Mucosa of stomach (tissue), 1 donor: Measurements from ENCODE around the gene ZSWIM8.
"Not testable (repeated sequence)": the region's sequence is repeated elsewhere in the genome, so short reads cannot be mapped to it uniquely, and the experiment has no call there.

Source experiments
- H3K27me3 ChIP-seq: one replicate; pipeline ENCODE4 v1.7.0; 2013; ENCODE audit warnings: mild to moderate bottlenecking, low read length; ENCODE audit not compliant: control insufficient read depth, insufficient read depth
- H3K36me3 ChIP-seq: one replicate; pipeline ENCODE4 v1.7.0; 2013; ENCODE audit warnings: low read length; ENCODE audit not compliant: control insufficient read depth, insufficient read depth
- H3K4me1 ChIP-seq: one replicate; pipeline ENCODE4 v1.7.0; 2013; ENCODE audit warnings: mild to moderate bottlenecking, low read length; ENCODE audit not compliant: control insufficient read depth, insufficient read depth
- H3K4me3 ChIP-seq: one replicate; pipeline ENCODE4 v1.7.0; 2013; ENCODE audit warnings: low read length
- H3K9ac ChIP-seq: one replicate; pipeline ENCODE4 v1.7.0; 2013; ENCODE audit warnings: mild to moderate bottlenecking, low read length, moderate library complexity
- H3K9me3 ChIP-seq: one replicate; pipeline ENCODE4 v1.7.0; 2013; ENCODE audit warnings: mild to moderate bottlenecking, low read length, moderate library complexity; ENCODE audit not compliant: control insufficient read depth
- donor health status: Pancreatic carcinoma.

ZSWIM8 gene

GRCh38 chr10:73828161-73828560 is 42.8 kb downstream of the ZSWIM8 start:
- Histone ChIP-seq H3K4me1 (no peaks in the 10 kb centered on the region), H3K27me3 (no peaks in the 10 kb centered on the region), H3K36me3 (peaks cover 8% of the 10 kb centered on the region), H3K4me3 (no peak overlapping the region), H3K9me3 (no peaks in the 10 kb centered on the region), H3K9ac (no peak overlapping the region)

- not testable (repeated sequence) for H3K9me3 ChIP-seq, H3K9ac ChIP-seq, H3K4me3 ChIP-seq, H3K27me3 ChIP-seq, H3K36me3 ChIP-seq, H3K4me1 ChIP-seq
These were observed 43.7 kb downstream of the ZSWIM8 start for GRCh38 chr10:73829090-73829489.

DNA sequence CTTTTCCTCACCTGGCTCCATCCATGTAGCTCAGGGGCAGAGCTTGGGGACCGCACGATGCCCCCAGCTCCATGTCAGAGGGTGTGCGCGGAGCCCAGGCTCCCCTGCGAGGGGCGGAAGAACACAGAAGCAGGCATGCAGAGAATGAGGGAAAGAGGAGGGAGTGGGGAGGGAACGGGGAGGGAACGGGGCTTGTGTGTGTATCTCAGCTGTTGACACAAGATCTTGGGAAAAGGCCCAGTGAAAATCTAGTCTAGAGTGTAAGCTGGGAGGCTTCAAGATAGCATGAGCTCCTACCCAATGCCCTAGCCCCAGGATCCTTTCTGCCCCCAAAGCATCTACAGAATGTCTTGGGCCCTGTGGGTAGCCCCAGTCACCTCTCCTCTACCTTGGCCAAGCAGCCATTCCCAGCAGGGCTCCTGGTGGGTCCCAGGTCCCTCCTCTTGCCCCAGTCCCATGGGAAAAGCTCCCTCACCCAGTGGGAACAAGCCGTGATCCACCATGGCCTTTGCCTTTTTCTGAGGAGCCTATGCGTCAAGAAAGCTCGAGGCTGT is 51.1 kb downstream of the ZSWIM8 start:
- Histone ChIP-seq H3K4me1 (no peaks in the 10 kb centered on the region), H3K36me3 (peaks cover 13% of the 10 kb centered on the region), H3K4me3 (no peak overlapping the region), H3K9me3 (no peaks in the 10 kb centered on the region), H3K9ac (no peak overlapping the region), H3K27me3 (no peaks in the 10 kb centered on the region)

DNA sequence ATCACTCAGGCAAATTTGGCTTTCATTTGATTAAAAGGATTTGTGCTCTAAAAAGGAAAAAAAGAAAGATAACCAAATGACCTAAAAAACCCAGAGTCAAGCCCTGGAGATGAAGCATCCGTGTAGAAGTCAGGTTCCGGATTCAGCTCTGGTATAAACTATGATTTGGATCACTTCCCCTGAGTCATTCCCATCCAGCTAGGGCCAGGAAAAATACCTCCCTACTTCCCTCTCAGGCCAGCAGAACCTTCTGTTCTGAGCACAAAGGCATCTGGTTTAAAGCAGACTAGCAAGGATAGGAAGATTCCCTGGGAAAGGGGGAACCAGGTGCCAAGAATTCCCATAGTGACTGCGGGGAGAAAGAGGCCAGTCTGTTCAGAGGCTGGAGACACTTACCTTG is 51.7 kb downstream of the ZSWIM8 start:
- Histone ChIP-seq H3K9me3 (no peaks in the 10 kb centered on the region), H3K27me3 (no peaks in the 10 kb centered on the region), H3K36me3 (peaks cover 13% of the 10 kb centered on the region), H3K9ac (no peak overlapping the region), H3K4me1 (no peaks in the 10 kb centered on the region), H3K4me3 (no peak overlapping the region)

GRCh38 chr10:73838008-73838567 is 52.7 kb downstream of the ZSWIM8 start:
- H3K4me3 ChIP-seq: no peak overlapping the region
- no peak overlapping the region for H3K9ac ChIP-seq
- H3K27me3 ChIP-seq: no peaks in the 10 kb centered on the region
- peaks cover 13% of the 10 kb centered on the region for H3K36me3 ChIP-seq
- H3K4me1 ChIP-seq: no peaks in the 10 kb centered on the region
- H3K9me3 ChIP-seq: no peaks in the 10 kb centered on the region

GRCh38 chr10:73838827-73839226 is 53.4 kb downstream of the ZSWIM8 start:
- H3K9me3 ChIP-seq: no peaks in the 10 kb centered on the region
- no peaks in the 10 kb centered on the region for H3K27me3 ChIP-seq
- H3K9ac ChIP-seq: no peak overlapping the region
- no peaks in the 10 kb centered on the region for H3K4me1 ChIP-seq
- H3K4me3 ChIP-seq: no peak overlapping the region
- peaks cover 13% of the 10 kb centered on the region for H3K36me3 ChIP-seq

GRCh38 chr10:73839276-73839966 is 54.0 kb downstream of the ZSWIM8 start:
- peaks cover 13% of the 10 kb centered on the region for H3K36me3 ChIP-seq

DNA sequence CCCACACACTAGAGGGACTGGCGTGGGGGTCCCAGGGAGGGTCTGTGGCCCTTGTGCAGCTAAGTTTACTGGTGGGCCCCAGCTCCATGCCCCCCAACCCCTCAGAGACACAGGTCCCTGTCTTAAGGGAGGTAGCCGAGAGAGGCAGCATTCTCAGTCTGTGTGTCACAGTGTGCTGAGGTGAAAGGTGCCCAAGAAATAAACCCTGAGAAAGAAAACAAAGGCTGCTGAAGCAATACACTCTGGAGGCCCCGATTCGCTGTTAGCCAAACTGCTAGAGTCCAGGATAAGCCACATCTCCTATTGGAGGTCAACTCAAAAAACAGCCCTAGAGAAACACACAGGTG is 54.6 kb downstream of the ZSWIM8 start:
- Histone ChIP-seq H3K36me3 (peaks cover 13% of the 10 kb centered on the region), H3K4me3 (no peak overlapping the region), H3K4me1 (no peaks in the 10 kb centered on the region), H3K9ac (no peak overlapping the region), H3K9me3 (no peaks in the 10 kb centered on the region), H3K27me3 (no peaks in the 10 kb centered on the region)

More at GRCh38 chr10:73839276-73839966, 54.0 kb downstream of the ZSWIM8 start:
- H3K4me3 ChIP-seq: no peak overlapping the region
- no peaks in the 10 kb centered on the region for H3K4me1 ChIP-seq
- no peaks in the 10 kb centered on the region for H3K9me3 ChIP-seq
- no peaks in the 10 kb centered on the region for H3K27me3 ChIP-seq
- H3K9ac ChIP-seq: no peak overlapping the region

DNA sequence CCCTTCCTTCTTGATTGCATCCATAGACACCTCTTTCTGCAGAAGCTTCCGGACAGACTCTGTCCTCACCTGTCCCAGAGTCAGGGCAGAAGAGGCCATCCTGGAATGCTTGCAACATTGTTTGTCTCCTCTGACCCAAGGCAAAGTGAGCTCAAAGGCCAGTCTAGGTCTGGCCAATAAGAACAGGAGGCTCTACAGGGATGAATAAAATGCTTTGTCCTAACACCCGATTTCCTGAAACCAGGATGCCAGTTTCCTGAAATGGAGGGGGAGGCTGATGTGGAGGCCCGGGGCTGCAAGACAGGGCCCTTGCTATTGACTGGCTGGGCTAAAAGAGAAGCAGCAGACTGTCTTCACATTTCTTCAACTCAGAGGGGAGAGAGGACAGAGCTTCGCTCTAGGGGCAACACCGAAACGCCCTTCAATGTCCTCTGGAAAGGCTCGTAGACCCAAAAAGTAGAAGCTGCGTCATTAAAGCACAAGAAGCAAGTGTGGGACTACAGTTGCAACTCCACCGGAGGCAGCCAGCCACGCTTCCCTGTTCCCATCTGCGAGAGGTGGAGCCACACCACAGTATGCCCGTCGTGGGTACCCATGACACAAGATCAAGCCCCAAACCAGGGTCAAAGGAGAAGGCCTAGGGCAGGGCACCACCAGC is 55.1 kb downstream of the ZSWIM8 start:
- Histone ChIP-seq H3K9ac (no peak overlapping the region), H3K9me3 (no peaks in the 10 kb centered on the region), H3K27me3 (no peaks in the 10 kb centered on the region), H3K36me3 (peaks cover 13% of the 10 kb centered on the region), H3K4me3 (no peak overlapping the region), H3K4me1 (no peaks in the 10 kb centered on the region)

GRCh38 chr10:73841061-73841421 is 55.6 kb downstream of the ZSWIM8 start:
- Histone ChIP-seq H3K9me3 (no peaks in the 10 kb centered on the region), H3K27me3 (no peaks in the 10 kb centered on the region), H3K9ac (no peak overlapping the region), H3K4me3 (no peak overlapping the region), H3K4me1 (no peaks in the 10 kb centered on the region), H3K36me3 (peaks cover 13% of the 10 kb centered on the region)

GRCh38 chr10:73841526-73842285 is 56.3 kb downstream of the ZSWIM8 start:
- H3K9ac ChIP-seq: no peak overlapping the region
- no peak overlapping the region for H3K4me3 ChIP-seq
- H3K36me3 ChIP-seq: peaks cover 13% of the 10 kb centered on the region
- H3K27me3 ChIP-seq: no peaks in the 10 kb centered on the region
- no peaks in the 10 kb centered on the region for H3K9me3 ChIP-seq
- H3K4me1 ChIP-seq: no peaks in the 10 kb centered on the region

- Histone ChIP-seq H3K4me1 (no peaks in the 10 kb centered on the region), H3K9me3 (no peaks in the 10 kb centered on the region), H3K36me3 (peaks cover 13% of the 10 kb centered on the region), H3K4me3 (no peak overlapping the region), H3K9ac (no peak overlapping the region), H3K27me3 (no peaks in the 10 kb centered on the region)
These were observed 56.9 kb downstream of the ZSWIM8 start for GRCh38 chr10:73842349-73842748.
